Astrocyte of the spinal cord (primary cell): Measurements from ENCODE around the gene CDH15.
A peak's percentile ranks its signal among the peaks of the same experiment; 100 is the strongest.

Experiments used
- DNase-seq: peaks from one replicate; pipeline ENCODE4 v3.0.0; 2011; ENCODE audit warnings: low read depth, low spot score
- H3K4me3 ChIP-seq: 2 replicates; pipeline ENCODE4 v1.5.1; 2011; ENCODE audit warnings: low read depth, mild to moderate bottlenecking, low read length, moderate library complexity
- in situ Hi-C: cut with HindIII; loops from 2 replicates; pipeline ENCODE4 v1.10.0; 2017; ENCODE audit warnings: low sequenced_read_pairs
- TF ChIP-seq, protein P1 (sequence below): IDR thresholded peaks from 2 replicates; pipeline ENCODE4 v1.5.1; 2012; ENCODE audit warnings: low read depth, mild to moderate bottlenecking, low read length, inconsistent platforms

The CDH15 gene

GRCh38 chr16:89167425-89167941 lies 4.1 kb upstream of the CDH15 start:
- TF ChIP-seq, protein P1, sequence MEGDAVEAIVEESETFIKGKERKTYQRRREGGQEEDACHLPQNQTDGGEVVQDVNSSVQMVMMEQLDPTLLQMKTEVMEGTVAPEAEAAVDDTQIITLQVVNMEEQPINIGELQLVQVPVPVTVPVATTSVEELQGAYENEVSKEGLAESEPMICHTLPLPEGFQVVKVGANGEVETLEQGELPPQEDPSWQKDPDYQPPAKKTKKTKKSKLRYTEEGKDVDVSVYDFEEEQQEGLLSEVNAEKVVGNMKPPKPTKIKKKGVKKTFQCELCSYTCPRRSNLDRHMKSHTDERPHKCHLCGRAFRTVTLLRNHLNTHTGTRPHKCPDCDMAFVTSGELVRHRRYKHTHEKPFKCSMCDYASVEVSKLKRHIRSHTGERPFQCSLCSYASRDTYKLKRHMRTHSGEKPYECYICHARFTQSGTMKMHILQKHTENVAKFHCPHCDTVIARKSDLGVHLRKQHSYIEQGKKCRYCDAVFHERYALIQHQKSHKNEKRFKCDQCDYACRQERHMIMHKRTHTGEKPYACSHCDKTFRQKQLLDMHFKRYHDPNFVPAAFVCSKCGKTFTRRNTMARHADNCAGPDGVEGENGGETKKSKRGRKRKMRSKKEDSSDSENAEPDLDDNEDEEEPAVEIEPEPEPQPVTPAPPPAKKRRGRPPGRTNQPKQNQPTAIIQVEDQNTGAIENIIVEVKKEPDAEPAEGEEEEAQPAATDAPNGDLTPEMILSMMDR, result peak; percentile 82
- in situ Hi-C loops, result no loop called here
- H3K4me3 ChIP-seq, result no peak overlapping the region
- peak; percentile 46 for DNase-seq

GRCh38 chr16:89168381-89169189 lies 3.0 kb upstream of the CDH15 start:
- H3K4me3 ChIP-seq, result no peak overlapping the region
- DNase-seq, result no peak
- TF ChIP-seq, protein P1, result no peak
- in situ Hi-C loops, result no loop called here

DNA sequence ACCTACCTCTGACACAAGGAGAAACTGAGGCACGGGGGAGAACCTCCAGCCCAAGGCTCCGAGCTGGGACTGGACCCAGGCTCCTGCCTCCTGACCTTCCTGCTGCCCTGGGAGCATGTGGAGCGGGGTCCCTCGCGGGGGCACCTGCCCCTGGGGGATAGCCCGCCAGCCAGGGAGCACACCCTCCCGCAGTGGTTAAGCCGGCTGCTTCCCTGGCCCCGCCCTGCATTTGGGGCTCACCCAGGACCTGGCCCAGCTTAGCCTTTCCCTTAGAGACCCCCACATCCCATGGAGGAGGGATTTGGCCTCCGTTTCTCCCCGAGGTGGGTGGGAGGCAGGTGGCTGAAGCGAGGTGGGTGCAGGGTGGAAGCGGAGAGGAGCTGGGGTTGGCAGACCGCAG lies 1.8 kb upstream of the CDH15 start:
- DNase-seq, result no peak
- TF ChIP-seq, protein P1, result no peak
- in situ Hi-C loops, result no loop called here
- no peak overlapping the region for H3K4me3 ChIP-seq

DNA sequence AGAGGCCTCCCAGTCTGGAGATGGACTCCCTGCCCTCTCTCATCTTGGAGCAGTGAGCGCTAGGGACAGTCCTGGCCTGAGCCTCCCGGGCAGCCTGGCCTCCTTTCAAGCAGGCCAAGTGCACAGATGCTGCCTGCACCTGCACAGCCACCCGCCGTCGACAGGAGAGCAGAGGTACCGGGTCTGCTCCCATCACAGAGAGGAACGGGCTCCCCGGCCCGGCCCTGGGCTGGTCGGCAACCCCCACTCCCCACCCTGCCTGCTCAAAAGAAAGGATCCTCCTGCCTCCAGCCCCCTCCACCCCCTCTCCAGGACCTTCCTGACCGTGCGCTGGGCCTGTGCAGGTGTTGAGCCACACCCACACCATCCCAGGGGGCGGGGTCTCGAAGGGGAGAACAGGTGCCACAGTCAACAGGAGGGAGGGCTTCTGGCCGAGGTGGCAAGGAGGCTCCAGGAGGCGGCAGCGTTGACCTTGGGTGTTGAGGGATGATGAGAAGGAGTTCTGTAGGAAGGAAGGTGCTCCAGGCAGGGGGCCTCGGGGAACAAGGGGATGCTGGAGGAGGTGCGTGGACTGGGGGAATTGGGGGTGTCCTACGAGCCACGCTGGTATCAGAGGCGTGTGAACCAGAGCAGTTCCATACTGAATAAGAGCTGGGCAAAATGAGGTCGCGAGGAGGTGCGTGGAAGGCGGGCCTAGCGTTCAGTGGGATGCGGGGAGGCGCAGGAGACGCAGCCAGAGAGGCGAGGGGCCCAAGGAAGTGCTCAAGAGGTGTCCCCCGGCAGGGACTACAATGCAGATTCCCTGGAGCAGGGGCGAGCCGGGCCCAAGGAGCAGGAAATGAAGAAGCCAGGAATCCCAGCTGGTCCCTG lies 967 bp upstream of the CDH15 start:
- H3K4me3 ChIP-seq, result no peak overlapping the region
- TF ChIP-seq, protein P1, result no peak
- DNase-seq, result no peak
- in situ Hi-C loops, result no loop called here

GRCh38 chr16:89172171-89172527 lies 601 bp downstream of the CDH15 start:
- no peak overlapping the region for H3K4me3 ChIP-seq
- no peak for DNase-seq

DNA sequence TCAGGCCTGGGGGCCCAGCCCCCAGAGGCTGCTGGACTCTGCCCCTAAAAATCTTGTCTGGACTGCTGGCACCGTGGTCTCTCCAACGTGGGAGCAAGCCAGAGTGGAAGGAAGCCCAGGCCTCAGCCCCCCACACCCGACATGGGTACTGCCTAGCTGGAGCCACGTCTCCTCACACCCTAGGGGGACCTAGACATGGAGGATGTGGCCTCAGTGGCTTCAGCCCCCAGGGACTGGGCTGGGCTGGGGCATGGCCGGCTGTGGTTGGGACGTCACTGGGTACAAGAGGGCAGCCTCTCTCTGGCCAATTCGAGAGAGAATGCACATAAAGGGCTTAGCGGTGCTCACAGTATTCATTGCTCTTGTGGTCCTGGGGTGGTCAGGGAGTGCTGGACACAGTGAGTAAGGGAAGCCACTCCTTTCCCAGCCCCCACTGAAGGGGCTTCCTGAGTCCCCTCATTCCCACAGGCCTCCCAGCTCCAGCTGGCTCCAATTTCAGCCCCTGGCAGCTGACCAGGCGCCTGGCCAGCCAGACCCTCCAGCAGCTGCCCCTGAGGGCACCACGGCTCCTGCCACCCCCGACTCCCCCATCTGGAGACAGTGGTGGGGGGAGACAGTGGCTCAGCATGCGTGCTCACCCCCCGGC lies 1.1 kb downstream of the CDH15 start:
- in situ Hi-C loops, result no loop called here
- no peak overlapping the region for H3K4me3 ChIP-seq
- TF ChIP-seq, protein P1, result no peak
- DNase-seq, result no peak

More at GRCh38 chr16:89172171-89172527, 601 bp downstream of the CDH15 start:
- in situ Hi-C loops, result no loop called here
- TF ChIP-seq, protein P1, result no peak
